GM18951 (cell line): ENCODE results near the gene MTOR.
"Not testable (repeated sequence)": the region's sequence is repeated elsewhere in the genome, so short reads cannot be mapped to it uniquely, and the experiment has no call there.

Source experiments
- POLR2A ChIP-seq: IDR thresholded peaks from 4 replicates; pipeline ENCODE4 v1.6.1; 2011; ENCODE audit warnings: mild to moderate bottlenecking; ENCODE audit not compliant: insufficient read length, insufficient read depth; ENCODE audit errors: extremely low read depth
- in situ Hi-C: fragments of 300-500 bp; cut with MboI; formaldehyde crosslinking; loops from one replicate; pipeline ENCODE4 v1.12.0; 2022; ENCODE audit warnings: low sequenced_read_pairs, mixed read lengths, inconsistent platforms; ENCODE audit not compliant: unreplicated experiment

Gene MTOR

GRCh38 chr1:11064942-11065341, 197.4 kb downstream of the MTOR start:
- no peak for TF ChIP-seq POLR2A
- in situ Hi-C loops = no loop called here

GRCh38 chr1:11063937-11064537, 198.3 kb downstream of the MTOR start:
- in situ Hi-C loops = not testable (repeated sequence)

GRCh38 chr1:11062965-11063401, 199.4 kb downstream of the MTOR start:
- in situ Hi-C loops = no loop called here
- TF ChIP-seq POLR2A = peak; percentile 26

GRCh38 chr1:11061652-11062365, 200.5 kb downstream of the MTOR start:
- in situ Hi-C loops = no loop called here
- no peak for TF ChIP-seq POLR2A

- in situ Hi-C loops = no loop called here
- TF ChIP-seq POLR2A = peak; percentile 81
Observed at GRCh38 chr1:11059968-11060830, 202.2 kb downstream of the MTOR start, which contains the start of gene SRM. Gene SRM, minus strand, starts transcription at chr1:11060018. Its CDS starts 75 bp downstream, at chr1:11059943.

- in situ Hi-C loops = no loop called here
- TF ChIP-seq POLR2A = no peak
Observed at GRCh38 chr1:11059155-11059967, 203.0 kb downstream of the MTOR start.

GRCh38 chr1:11058595-11059154, 203.7 kb downstream of the MTOR start:
- no peak for TF ChIP-seq POLR2A

GRCh38 chr1:11058026-11058425, 204.3 kb downstream of the MTOR start:
- in situ Hi-C loops = no loop called here

More at GRCh38 chr1:11058595-11059154, 203.7 kb downstream of the MTOR start:
- in situ Hi-C loops = no loop called here

GRCh38 chr1:11057477-11057876, 204.9 kb downstream of the MTOR start:
- in situ Hi-C loops = no loop called here

More at GRCh38 chr1:11058026-11058425, 204.3 kb downstream of the MTOR start:
- no peak for TF ChIP-seq POLR2A

More at GRCh38 chr1:11057477-11057876, 204.9 kb downstream of the MTOR start:
- TF ChIP-seq POLR2A = no peak
